DOHH2 (cell line): ENCODE measurements around the gene TMEM123.
"Not testable (repeated sequence)": the region's sequence is repeated elsewhere in the genome, so short reads cannot be mapped to it uniquely, and the experiment has no call there.

Source experiments
- CTCF ChIP-seq: fragments of 200-600 bp; sonication (generic); IDR thresholded peaks from one replicate; pipeline ENCODE4 v1.5.1; 2014; ENCODE audit warnings: antibody characterized with exemption, mild to moderate bottlenecking, low read depth, low read length; ENCODE audit not compliant: poor library complexity, severe bottlenecking
- EZH2phosphoT487 ChIP-seq: fragments of 200-600 bp; sonication (generic); IDR thresholded peaks from 2 replicates; pipeline ENCODE4 v1.6.1; 2017; ENCODE audit warnings: borderline replicate concordance, mild to moderate bottlenecking, antibody characterized with exemption, low read length, moderate library complexity, mixed read lengths

- not testable (repeated sequence) for TF ChIP-seq CTCF, EZH2phosphoT487
Measured at GRCh38 chr11:102444142-102444541, 8.4 kb downstream of the TMEM123 start.
